GM10248 (cell line): ENCODE data around the gene COL9A1.

Source experiments
- CTCF ChIA-PET: fragments of 300-600 bp; sonication (Branson Sonifier 250); formaldehyde crosslinking; extraction: SDS; loops from one replicate; lab custom pipeline; 2021; ENCODE audit warnings: antibody characterized with exemption; lab: Yijun Ruan, JAX
- POLR2A ChIA-PET: fragments of 350-650 bp; sonication (Branson Sonifier 250); formaldehyde crosslinking; extraction: SDS; loops from one replicate; lab custom pipeline; 2020; ENCODE audit warnings: antibody characterized with exemption; lab: Yijun Ruan, JAX
- DNase-seq: peaks from one replicate; pipeline ENCODE4 v3.0.0; 2012; ENCODE audit errors: extremely low spot score
- CTCF ChIP-seq: IDR thresholded peaks from 2 replicates; pipeline ENCODE4 v1.5.1; 2012; ENCODE audit warnings: mild to moderate bottlenecking, low read depth; ENCODE audit errors: extremely low read depth, missing control alignments, control extremely low read depth

The COL9A1 gene

GRCh38 chr6:70298068-70298467 lies 4.8 kb downstream of the COL9A1 start:
- CTCF ChIA-PET, result interaction anchor here (1.1 to 10.1 kb wide), 4 partner anchors 12 to 716 kb away, joined by 3 to 58 read pairs (median 3); no protein-coding TSS in a partner anchor
- POLR2A ChIA-PET, result no interaction called here
- no peak for DNase-seq
- no peak for TF ChIP-seq CTCF

- POLR2A ChIA-PET, result no interaction called here
- TF ChIP-seq CTCF, result no peak
- DNase-seq, result no peak
- CTCF ChIA-PET, result interaction anchor here (2.4 to 10.1 kb wide), 3 partner anchors 18 to 78 kb away, joined by 7 to 58 read pairs (median 20); no protein-coding TSS in a partner anchor
These were observed 10.7 kb downstream of the COL9A1 start for GRCh38 chr6:70292193-70292592.

- POLR2A ChIA-PET, result no interaction called here
- CTCF ChIA-PET, result interaction anchor here (0.7 kb wide), 1 partner anchor 19 kb away, joined by 3 read pairs; no protein-coding TSS in a partner anchor
- TF ChIP-seq CTCF, result no peak
- DNase-seq, result no peak
These were observed 13.6 kb downstream of the COL9A1 start for GRCh38 chr6:70289299-70289698.

GRCh38 chr6:70286905-70287304 lies 16.0 kb downstream of the COL9A1 start:
- no peak for TF ChIP-seq CTCF
- DNase-seq, result no peak
- POLR2A ChIA-PET, result no interaction called here
- CTCF ChIA-PET, result interaction anchor here (1.5 kb wide), 1 partner anchor 21 kb away, joined by 3 read pairs; no protein-coding TSS in a partner anchor

- CTCF ChIA-PET, result interaction anchor here (2.6 kb wide), 1 partner anchor 11 kb away, joined by 9 read pairs; no protein-coding TSS in a partner anchor
- POLR2A ChIA-PET, result no interaction called here
- no peak for DNase-seq
- no peak for TF ChIP-seq CTCF
These were observed 17.7 kb downstream of the COL9A1 start for GRCh38 chr6:70285201-70285600.

GRCh38 chr6:70282919-70283461 lies 19.9 kb downstream of the COL9A1 start:
- DNase-seq, result no peak
- CTCF ChIA-PET, result interaction anchor here (1.1 to 2.6 kb wide), 3 partner anchors 14 to 86 kb away, joined by 3 to 9 read pairs (median 5); no protein-coding TSS in a partner anchor
- POLR2A ChIA-PET, result no interaction called here
- TF ChIP-seq CTCF, result no peak
